ENCODE data around the gene CRAMP1. TPM values are rescaled to one million over a fixed set of nuclear protein-coding genes. Genes with fewer than 3 reads are reported as not detected.

Gene CRAMP1
- total RNA-seq, 1 donor from 2014 or later = 8.2 TPM

DNA sequence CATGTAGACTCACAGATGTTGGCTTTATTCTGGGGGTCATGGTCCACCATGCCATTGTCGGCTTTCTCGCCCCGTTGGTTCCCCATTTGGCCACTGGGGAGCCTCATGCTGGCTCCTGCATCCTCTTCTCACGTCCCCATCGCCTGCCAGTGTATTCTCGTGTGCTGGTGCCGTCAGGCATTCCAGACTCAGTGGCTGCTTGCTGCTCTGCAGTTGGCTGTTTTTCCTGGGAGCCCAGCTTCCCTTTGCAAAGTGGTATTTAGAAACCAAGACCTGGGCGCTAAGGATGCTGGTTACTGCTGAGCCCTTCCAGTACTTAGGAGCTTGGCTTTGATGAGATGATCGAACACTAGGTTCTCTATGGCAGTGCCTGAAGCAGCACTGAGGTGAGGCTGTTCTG lies 19.1 kb downstream of the CRAMP1 start:
- FAIRE-seq (no peak), DNase-seq (ENCODE audit: low spot score in 2 of 2) (no peak)

DNA sequence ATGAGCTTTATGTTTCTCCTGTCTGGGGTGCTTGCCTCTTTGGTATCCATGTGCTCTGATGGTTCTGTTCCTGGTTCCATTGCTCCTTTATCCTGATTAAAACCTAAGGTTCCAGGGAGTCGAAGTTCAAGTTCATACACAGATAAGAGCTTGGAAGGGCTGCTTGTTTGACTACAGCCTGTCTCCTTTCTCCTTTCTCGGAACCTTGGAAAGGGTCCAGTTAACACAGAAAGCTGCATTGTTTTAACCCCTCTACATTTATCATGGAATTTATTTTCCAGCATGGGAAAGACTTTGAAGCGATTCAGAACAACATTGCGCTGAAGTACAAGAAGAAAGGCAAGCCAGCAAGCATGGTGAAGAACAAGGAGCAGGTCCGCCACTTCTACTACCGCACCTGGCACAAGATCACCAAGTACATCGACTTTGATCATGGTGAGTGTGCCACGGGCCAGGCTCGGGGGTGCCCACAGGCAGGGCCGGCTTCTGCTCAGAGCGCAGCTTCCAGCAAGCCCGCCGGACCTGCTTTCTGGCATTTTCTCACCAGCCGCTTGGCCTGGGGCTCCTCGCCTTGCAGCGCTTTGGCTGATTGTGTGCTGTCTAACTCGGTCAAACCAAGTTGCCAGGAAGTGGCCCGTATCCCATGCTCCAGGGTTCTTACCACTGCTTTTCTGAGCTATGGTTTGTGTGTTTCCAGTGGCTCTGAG lies 19.9 kb downstream of the CRAMP1 start:
- no peak for DNase-seq (ENCODE audit: low spot score in 2 of 2)
- FAIRE-seq = no peak

DNA sequence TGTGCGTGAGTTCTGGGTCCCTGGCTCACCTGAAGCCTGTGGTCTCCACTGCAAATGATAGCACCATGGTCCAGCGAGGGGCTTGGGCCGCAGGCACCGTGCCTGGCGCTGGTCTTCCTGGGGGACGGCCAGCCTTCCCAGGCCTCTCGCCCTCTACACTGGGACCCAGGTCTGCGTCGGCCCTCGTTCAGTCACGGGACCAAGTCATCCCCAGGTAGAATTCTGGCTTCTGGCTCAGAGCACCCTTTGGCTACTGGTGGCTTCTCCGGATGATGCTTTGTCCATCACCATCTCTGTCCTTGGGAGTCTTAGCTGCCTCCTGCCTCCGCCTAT lies 20.4 kb downstream of the CRAMP1 start:
- DNase-seq (ENCODE audit: low spot score in 2 of 2) (no peak), FAIRE-seq (no peak)

DNA sequence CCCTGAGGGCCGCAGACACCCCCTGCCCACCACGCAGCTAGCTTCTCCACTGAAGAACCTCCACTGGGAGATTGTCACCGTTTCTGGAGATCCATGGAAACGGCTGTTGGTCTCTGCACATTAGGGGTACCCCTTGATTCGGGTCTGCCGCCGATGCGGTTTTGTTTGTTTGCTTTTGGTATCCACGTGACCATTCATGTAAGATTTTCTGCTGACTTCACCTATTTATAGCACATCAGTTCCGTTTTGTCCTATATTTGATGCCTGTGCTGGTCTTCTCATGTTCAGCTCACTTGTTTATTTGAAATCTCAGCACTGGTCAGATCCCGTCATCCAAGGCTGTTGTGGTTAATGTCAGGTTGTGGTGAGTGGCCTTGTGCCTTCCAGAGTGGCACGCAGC lies 21.1 kb downstream of the CRAMP1 start:
- no peak for FAIRE-seq
- DNase-seq (ENCODE audit: low spot score in 2 of 2) = no peak

DNA sequence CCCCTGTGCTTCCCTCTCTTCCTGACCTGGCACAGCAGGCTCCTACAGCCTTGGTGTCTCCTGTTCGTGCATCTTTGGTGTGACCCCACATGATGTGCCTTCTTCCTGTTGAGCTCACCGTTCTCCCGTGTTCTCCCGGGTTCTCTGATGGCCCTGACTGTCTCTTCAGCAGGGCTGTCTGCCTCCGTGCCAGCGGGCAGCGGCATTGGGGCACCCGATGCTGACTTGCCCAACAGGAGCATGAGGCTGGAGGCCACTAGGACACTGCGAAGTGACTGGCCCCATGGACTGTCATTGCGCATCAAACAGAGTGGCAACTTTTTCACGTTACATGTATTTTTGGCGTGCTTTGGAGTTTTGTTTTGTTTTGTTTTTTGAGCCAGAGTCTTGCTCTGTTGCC lies 22.4 kb downstream of the CRAMP1 start:
- FAIRE-seq (no peak), DNase-seq (ENCODE audit: low spot score in 2 of 2) (no peak)

DNA sequence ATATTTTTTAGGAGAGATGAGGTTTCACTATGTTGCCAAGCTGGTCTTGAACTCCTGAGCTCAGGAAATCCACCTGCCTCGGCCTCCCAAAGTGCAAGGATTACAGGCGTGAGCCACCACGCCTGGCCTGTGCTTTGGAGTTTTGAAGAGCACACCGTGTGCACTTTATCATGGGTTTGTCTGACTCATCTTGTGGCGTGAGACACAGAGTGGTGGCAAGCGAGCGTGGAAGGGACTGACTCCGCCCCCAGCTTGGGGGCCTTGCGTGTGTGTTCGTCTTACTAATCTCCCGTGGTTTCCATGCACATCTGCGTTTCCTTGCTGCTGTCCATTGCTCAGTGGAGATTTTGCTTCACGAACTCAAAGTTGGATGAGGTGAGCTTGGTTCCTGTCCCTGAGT lies 22.9 kb downstream of the CRAMP1 start:
- FAIRE-seq (no peak), DNase-seq (ENCODE audit: low spot score in 2 of 2) (no peak)

DNA sequence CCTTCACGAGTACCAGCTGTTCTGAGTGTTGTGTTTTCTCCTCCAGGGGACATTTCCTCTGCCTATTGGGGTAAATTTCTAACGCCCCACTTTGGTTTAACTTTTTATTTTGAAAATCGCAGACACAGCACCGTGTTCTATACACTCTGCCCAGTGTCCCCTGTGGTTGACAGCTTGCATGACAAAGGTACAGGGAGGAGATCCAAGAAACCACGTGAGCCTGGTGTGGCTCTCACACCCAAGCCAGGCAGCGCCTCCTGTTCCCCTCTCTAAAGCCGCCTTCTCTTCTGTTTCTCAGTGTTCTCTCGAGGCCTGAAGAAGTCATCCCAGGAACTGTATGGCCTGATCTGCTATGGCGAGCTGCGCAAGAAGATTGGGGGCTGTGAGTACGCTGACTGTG lies 25.4 kb downstream of the CRAMP1 start:
- DNase-seq (ENCODE audit: low spot score in 2 of 2) = no peak

DNA sequence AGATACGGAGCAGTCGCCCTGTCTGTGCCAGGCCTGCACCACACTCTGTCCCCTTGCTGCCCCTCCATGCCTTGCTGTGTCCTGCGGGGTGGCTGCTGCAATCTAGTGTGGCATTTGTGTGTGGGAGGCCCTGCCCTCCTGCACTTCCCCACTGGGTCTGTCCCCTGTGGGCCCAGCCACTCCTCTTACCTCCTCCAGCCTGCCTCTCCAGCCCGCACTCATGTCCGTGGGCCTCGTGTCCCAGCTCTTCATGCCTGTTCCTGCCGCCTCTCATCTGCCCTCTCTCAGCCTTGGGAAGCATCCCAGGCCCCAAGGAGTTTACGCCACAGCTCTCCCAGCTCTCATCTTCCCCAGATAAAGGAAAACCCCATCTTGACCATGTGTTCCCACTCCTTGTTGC lies 26.6 kb downstream of the CRAMP1 start:
- DNase-seq (ENCODE audit: low spot score in 2 of 2) = no peak
- FAIRE-seq = no peak

More for the DNA sequence above, 25.4 kb downstream of the CRAMP1 start:
- no peak for FAIRE-seq

DNA sequence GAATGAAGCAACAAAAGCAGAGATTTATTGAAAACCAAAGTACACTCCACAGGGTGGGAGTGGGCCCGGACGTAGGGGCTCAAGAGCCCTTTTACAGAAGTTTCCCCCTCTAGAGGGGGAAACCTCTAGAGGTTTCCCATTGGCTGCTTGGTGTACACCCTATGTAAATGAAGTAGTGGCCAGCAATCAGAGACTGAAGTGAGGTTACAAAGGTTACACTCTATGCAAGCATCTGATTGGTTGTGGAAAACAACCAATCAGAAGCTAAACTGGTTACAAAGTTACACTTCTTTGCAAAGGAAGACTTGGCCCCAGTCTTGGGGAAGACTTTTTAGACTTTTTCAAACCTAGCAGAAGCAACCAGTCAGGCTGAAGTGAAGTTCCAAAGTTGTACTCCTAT lies 27.1 kb downstream of the CRAMP1 start:
- DNase-seq (ENCODE audit: low spot score in 2 of 2) = no peak
- no peak for FAIRE-seq

DNA sequence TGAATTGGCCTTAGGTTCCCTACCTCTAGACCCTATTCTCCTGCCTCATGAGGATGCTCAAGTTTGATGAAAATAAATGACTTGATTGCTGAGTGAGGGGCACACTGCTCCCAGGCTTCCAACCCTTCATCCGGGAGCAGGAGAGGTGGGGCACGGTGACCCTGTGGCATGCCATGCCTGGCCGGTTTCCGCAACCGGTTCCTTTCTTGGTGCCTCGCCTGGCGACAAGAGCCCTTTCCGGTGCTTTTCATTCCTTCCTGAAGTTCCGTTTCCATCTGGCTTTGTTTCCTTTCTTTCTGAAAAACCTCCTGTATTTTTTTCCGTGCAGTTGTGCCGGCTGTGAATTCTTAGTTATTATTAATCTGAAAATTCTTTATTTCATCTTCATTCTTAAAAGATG lies 27.7 kb downstream of the CRAMP1 start:
- DNase-seq (ENCODE audit: low spot score in 2 of 2) = no peak
- no peak for FAIRE-seq

DNA sequence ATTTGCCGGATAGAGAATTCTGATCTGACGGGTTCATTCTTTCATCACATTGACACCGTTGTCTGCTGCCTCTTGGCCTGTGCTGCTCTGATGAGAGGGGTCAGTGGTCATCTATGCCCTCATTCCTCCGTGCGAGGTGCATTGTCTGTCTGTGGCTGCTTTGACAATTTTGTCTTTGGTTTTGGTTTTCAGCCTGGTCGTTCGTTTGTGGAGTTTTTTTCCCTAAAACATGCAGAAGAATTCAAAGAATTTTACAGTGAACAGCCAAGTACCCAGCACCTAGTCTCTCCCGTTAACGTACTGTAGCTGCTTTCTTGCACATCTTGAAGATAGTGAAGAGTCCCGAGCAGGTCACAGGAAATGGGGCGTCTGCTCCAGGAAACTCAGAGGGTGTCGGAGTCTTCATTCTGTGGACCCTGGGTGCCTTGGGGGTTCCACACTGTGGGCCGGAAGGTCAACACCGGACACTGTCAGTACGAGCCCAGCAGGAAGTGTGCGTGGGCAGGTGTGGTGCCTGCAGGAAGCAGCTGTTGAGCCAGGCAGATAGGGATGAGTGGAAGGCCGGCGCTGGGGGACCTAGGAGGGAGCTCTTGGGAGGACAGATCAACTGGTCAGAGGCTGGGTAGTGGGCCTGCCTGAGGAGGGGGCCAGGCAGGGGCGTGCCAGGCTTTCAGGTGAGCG lies 28.2 kb downstream of the CRAMP1 start:
- DNase-seq (ENCODE audit: low spot score in 2 of 2) = no peak
- FAIRE-seq = no peak

DNA sequence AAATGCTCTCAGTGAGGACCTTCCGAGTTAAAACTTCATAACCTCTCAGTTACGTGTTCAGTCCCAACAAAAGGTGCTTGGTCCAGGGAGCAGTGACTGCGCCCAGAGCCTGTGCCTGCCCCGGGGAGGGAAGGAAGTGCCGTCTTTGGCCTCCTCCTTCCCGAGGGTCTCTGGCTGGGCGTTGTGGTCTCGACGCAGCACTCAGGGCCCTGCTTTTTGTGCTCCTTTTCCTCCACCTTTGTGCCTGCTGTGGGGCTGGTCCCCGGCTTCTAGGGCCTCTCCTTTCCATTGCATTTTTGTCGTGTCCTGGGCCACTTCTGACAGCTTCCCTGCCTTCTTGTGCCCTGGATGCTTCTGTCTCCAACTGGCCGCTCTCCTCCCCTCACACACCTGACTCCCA lies 29.1 kb downstream of the CRAMP1 start:
- DNase-seq (ENCODE audit: low spot score in 2 of 2) = no peak
- FAIRE-seq = no peak

DNA sequence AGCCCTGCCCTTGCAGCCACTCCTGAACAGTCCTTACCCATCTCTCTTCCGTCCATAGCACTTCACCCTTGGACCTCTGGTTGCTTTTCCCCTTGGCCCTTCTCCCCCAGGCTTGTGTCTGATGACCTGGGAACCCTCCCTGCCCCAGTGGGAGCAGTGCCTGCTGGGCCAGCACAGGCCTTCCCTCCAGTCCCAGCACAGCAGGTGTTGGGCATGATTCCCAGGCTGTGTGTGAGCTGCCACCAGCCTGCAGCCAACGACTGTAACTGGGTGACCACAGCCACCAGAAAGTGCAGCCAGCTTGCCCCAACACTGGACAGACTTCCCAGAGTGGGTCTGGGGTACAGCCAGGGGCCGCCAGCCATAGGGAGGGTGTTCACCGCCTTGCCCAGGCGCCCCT lies 30.0 kb downstream of the CRAMP1 start:
- FAIRE-seq (no peak), DNase-seq (ENCODE audit: low spot score in 2 of 2) (peak; percentile 65 to 73)

DNA sequence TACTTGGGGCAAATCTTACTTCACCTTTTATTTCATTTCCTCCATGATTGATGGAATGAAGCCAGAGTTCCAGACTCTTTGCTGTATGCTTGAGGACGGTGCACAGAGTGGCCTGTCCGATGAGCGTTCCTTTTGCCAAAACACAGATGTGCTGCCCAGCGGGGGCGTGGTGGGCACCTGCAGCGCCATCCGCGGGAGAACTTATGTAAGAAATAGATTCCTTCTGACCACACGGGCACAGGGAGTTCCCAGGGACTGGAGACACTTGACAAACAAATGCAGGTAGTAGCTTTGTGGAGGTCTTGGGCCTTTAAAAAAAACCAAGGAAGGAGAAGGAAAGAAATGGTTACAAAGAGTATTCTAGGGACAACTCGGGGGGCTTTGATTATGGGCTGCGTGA lies 30.6 kb downstream of the CRAMP1 start:
- DNase-seq (ENCODE audit: low spot score in 2 of 2) = no peak
- FAIRE-seq = no peak

DNA sequence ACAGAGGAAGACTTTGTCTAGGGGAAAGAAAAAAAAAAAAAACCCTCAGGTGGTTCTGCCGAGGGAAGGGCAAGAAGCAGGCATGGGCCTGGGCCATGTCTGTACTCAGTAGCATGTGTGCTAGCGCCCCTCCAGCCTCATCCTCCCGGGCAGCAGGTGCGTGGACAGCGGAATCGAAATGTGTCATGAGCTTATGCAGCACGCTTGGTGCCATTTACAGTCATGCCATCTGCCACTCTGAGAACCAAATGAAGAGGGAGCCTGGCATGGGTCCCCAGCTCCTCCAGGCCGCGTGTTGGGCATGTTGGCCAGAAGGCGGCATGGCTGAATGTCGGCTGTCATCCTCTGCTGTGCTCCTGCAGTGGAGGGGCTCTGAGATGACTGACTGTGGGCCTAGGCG lies 31.4 kb downstream of the CRAMP1 start:
- FAIRE-seq = no peak
- DNase-seq (ENCODE audit: low spot score in 2 of 2) = no peak

DNA sequence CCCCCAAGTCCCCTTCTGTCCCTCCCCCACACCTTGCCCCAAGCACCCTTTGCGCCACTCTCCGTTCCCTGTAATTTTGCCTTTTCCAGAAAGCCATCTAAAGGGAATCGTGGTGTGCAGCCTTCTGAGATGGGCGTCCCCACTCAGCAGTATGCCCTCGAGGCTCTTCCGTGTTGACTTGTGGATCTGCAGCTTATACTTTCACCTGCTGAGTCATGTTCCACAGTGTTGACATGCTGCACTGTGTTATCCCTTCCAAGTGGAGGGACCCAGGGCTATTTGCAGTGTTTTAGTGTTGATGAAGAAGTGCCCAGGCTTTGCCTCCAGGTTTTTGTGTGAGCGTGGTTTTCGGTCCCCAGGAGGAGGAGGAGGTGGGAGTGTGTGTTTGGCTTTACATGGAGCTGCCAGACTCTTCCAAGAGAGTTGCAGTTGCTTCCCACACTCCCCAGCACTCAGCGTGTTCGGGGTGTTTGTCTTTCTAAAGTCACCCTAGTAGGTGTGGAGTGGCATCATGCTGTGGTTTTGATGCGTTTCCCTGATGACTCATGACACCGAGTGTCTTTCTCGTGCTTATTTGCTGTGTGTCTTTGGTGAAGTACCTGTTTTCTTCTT lies 33.9 kb downstream of the CRAMP1 start:
- FAIRE-seq = no peak
- DNase-seq (ENCODE audit: low spot score in 2 of 2) = no peak

DNA sequence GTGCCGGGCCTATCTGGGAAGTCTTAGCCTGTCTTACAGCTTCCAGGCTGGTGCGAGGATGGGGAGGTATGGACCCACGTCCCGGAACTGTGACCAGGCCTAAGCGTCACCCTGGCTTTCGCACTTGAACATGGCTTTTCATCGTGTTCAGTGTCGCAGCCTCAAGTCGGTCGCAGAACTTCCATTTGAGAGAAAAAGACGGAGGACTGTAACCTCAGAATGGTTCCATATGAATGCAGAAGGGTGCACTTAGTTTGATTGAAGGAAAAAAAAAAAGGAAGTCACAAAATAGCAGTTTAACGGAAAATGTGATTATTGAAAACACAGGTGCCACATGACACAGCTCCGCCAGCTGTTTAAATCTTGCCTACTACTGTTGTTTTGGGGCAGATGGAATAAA lies 35.7 kb downstream of the CRAMP1 start:
- DNase-seq (ENCODE audit: low spot score in 2 of 2) (no peak), FAIRE-seq (no peak)

DNA sequence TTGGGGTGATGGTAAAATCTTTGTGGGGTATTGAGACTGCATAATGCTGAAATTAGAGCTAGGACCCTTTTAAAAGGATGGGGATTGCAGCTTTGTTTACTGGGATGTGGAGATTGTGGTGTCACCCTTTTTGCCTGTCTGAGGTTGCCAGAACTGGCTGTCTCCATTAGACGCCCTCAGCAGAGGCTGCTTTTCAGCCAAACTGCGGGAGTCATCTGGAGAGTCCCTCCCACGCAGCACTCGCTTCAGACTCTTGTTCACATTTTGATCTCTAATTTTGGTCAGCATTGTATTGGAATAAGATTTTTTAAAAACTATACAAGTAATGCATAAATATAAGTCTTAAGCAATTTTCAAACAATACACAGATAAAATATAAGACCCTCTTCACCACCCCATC lies 38.0 kb downstream of the CRAMP1 start:
- DNase-seq (ENCODE audit: low spot score in 2 of 2) = no peak

DNA sequence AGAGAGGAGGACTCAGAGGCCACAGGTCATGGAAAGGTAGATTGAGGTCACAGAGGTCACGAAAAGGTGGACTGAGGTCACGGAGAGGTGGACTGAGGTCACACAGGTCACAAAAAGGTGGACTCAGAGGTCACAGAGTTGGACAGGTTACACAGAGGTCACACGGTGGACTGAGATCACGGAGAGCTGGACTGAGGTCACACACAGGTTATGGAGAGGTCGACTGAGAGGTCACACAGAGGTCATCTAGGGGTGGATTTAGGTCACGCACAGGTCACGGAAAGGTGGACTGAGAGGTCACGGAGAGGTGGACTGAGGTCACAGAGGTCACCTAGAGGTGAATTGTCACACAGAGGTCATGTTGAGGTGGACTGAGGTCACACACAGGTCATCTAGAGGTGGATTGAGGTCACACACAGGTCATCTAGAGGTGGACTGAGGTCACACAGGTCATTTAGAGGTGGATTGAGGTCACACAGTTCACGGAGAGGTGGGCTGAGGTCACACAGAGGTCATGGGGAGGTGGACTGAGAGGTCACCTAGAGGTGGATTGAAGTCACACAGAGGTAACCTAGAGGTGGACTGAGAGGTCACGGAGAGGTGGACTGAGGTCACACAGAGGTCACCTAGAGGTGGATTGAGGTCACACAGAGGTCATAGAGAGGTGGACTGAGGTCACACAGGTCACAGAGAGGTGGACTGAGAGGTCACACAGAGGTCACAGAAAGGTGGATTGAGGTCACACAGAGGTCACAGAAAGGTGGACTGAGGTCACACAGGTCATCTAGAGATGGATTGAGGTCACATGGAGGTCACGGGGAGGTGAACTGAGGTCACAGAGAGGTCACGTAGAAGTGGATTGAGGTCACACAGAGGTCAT lies 39.2 kb downstream of the CRAMP1 start:
- DNase-seq (ENCODE audit: low spot score in 2 of 2) (no peak), FAIRE-seq (no peak)

More for the DNA sequence above, 38.0 kb downstream of the CRAMP1 start:
- FAIRE-seq = no peak

DNA sequence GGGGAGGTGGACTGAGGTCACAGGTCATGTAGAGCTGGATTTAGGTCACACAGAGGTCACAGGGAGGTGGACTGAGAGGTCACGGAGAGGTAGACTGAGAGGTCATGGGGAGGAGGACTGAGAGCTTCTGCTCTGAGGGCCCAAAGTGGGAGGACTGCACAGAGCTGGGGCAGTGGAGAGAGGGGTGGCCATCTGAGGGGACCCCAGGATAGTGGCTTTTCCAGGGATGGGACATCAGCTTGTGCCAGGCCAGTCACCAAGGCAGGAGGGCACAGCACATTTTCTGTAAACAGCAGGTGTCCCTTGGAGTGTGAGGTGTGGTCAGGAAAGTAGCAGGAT lies 39.8 kb downstream of the CRAMP1 start:
- DNase-seq (ENCODE audit: low spot score in 2 of 2) (no peak), FAIRE-seq (no peak)

DNA sequence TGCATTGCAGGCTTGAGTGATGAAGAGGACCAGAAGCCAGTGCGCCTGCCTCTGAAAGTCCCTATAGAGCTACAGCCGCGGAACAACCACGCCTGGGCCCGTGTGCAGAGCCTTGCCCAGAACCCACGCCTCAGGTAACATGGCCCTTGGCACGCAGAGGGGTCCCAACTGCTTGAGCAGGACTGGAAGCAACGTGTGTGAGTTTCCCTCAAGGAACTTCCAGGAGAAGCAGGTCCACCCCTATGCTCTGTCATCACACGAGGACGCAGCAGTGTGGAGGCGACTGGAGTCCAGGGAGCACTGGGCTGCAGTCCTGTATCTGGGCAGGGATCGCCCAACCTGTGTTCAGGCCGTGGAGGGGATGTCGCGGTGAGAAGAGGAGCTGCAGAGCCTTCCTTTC lies 40.9 kb downstream of the CRAMP1 start:
- no peak for FAIRE-seq
- DNase-seq (ENCODE audit: low spot score in 2 of 2) = no peak
